Measurements from ENCODE around the gene FLOT1.

DNA sequence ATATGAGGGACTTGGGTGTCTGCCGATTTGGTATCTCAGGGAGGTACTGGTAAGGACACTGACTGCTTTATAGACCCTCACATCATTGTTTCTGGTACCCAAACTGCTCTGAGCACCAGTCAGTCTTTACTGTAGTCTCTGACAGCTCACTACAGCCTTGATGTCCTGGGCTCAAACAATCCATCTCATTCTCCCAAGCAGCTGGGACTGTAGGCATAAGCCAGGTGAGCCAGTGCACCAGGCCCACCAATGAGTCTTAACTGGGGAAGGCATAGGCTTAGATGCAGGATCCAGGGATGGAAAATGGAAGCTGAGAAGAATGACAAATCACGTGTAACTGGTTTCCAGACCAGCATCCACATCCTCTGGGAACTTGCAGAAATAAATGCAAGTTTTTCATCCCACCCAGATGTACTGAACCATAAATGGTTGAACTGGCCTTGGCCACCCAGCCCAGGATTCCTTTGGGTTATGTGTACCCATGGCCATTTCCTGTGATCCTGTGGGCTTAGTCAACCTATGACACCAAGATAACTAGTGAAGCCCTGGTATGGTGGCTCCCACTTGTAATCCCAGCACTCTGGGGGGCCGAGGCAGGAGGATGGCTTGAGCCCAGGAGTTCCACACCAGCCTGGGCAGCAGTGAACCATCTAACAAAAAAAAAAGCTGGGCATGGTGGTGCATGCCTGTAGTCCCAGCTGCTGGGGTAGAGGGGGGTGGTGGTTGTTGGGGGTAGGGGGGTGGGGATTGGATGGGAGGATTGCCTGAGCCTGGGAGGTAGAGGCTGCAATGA lies 16.6 kb downstream of the FLOT1 start:
- TF ChIP-seq, protein P1, sequence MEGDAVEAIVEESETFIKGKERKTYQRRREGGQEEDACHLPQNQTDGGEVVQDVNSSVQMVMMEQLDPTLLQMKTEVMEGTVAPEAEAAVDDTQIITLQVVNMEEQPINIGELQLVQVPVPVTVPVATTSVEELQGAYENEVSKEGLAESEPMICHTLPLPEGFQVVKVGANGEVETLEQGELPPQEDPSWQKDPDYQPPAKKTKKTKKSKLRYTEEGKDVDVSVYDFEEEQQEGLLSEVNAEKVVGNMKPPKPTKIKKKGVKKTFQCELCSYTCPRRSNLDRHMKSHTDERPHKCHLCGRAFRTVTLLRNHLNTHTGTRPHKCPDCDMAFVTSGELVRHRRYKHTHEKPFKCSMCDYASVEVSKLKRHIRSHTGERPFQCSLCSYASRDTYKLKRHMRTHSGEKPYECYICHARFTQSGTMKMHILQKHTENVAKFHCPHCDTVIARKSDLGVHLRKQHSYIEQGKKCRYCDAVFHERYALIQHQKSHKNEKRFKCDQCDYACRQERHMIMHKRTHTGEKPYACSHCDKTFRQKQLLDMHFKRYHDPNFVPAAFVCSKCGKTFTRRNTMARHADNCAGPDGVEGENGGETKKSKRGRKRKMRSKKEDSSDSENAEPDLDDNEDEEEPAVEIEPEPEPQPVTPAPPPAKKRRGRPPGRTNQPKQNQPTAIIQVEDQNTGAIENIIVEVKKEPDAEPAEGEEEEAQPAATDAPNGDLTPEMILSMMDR (IDR thresholded peaks at IDR 0.05; ENCODE audit: low read length) = no peak
- TF ChIP-seq EZH2 (optimal IDR thresholded peaks at IDR 0.05; ENCODE audit: low read depth, low read length) = no peak
